HepG2 (cell line): ENCODE measurements around the gene HHIPL1. TPM values are rescaled to one million over a fixed set of nuclear protein-coding genes. Genes with fewer than 3 reads are reported as not detected.
A peak's percentile ranks its signal among the peaks of the same experiment; 100 is the strongest.

Source experiments
- ATAC-seq: fragments of 200-7000 bp; cut with Tn5 transposase; 3 replicates; pipeline ENCODE4 v1.9.1; 2020; ENCODE audit warnings: mild to moderate bottlenecking, moderate library complexity
- BruUV-seq: library from RNA; stranded (reverse); fragments of 400-500 nt; replicated peaks from 2 replicates; lab custom pipeline; 2021; lab: Mats Ljungman, UMichigan
- CTCF ChIA-PET: fragments of 300-600 bp; formaldehyde crosslinking; extraction: SDS; loops from one replicate; lab custom pipeline; 2021; ENCODE audit warnings: low total read pairs, inconsistent platforms, low intra/inter-chr PET ratio; lab: Yijun Ruan, JAX
- POLR2A ChIA-PET: fragments of 350-600 bp; sonication (Branson Sonifier 250); formaldehyde crosslinking; loops from one replicate; lab custom pipeline; 2020; ENCODE audit warnings: antibody characterized with exemption, inconsistent platforms; lab: Yijun Ruan, JAX
- DNase-seq: peaks from one replicate; pipeline ENCODE4 v3.0.0-alpha.2; 2015; ENCODE audit warnings: low spot score
- FAIRE-seq: peaks from 3 replicates; lab custom pipeline; 2011; peaks lifted over from hg19 to GRCh38; lab: Jason Lieb, UNC
- H2AFZ ChIP-seq: one replicate; pipeline ENCODE4 v1.6.1; 2011; ENCODE audit warnings: low read length, inconsistent platforms
- H3K27ac ChIP-seq: fragments of 300-600 bp; 3 replicates; pipeline ENCODE4 v1.8.0; 2011; ENCODE audit warnings: mixed run types, mild to moderate bottlenecking, mixed read lengths, low read length, inconsistent platforms; ENCODE audit not compliant: insufficient read depth; ENCODE audit errors: extremely low read length
- H3K27me3 ChIP-seq, 2 experiments: fragments of 200-600 bp in 1 of 2; 2 replicates in 1 of 2; 3 replicates in 1 of 2; pipeline versions ENCODE4 v1.6.0 to v1.8.0; 2011; ENCODE audit warnings: low read length in 2 of 2, mild to moderate bottlenecking in 2 of 2, moderate library complexity in 2 of 2, inconsistent platforms in 1 of 2; ENCODE audit not compliant: insufficient read depth in 2 of 2, control insufficient read depth in 1 of 2
- H3K36me3 ChIP-seq, 2 experiments: fragments of 200-600 bp in 1 of 2; replicated peaks in 1 of 2; 2 replicates in 1 of 2; 3 replicates in 1 of 2; pipeline versions ENCODE4 v1.5.1 to v1.8.0; 2011; ENCODE audit warnings: low read length in 2 of 2, inconsistent platforms in 1 of 2; ENCODE audit not compliant: insufficient read depth in 2 of 2, control insufficient read depth in 1 of 2
- H3K4me1 ChIP-seq: 2 replicates; pipeline ENCODE4 v1.5.1; 2012; ENCODE audit warnings: low read length, inconsistent platforms; ENCODE audit not compliant: insufficient read depth
- H3K4me2 ChIP-seq: 2 replicates; pipeline ENCODE4 v1.6.0; 2011; ENCODE audit warnings: low read depth, low read length, inconsistent platforms
- H3K4me3 ChIP-seq, 3 experiments: fragments of 200-600 bp in 1 of 3; sonication (generic), shearing (Covaris generic) in 1 of 3; replicated peaks in 1 of 3; 2 replicates each; pipeline ENCODE4 v1.5.1; 2011 to 2016; ENCODE audit warnings: low read length in 3 of 3, inconsistent platforms in 2 of 3, low read depth in 2 of 3, mild to moderate bottlenecking in 2 of 3, control low read depth in 1 of 3, mixed read lengths in 1 of 3; ENCODE audit not compliant: insufficient read depth in 1 of 3
- H3K79me2 ChIP-seq: one replicate; pipeline ENCODE4 v1.6.1; 2011; ENCODE audit warnings: low read length, inconsistent platforms; ENCODE audit not compliant: insufficient read depth
- H3K9ac ChIP-seq: 2 replicates; pipeline ENCODE4 v1.6.0; 2011; ENCODE audit warnings: mild to moderate bottlenecking, low read depth, low read length, inconsistent platforms; ENCODE audit not compliant: insufficient read depth
- H3K9me3 ChIP-seq: 2 replicates; pipeline ENCODE4 v1.5.1; 2012; ENCODE audit warnings: mild to moderate bottlenecking, low read length
- H4K20me1 ChIP-seq: 2 replicates; pipeline ENCODE4 v1.6.0; 2011; ENCODE audit warnings: inconsistent platforms, mild to moderate bottlenecking, low read length, moderate library complexity; ENCODE audit not compliant: insufficient read depth
- MTF2 ChIP-seq: sonication (generic); formaldehyde crosslinking; IDR thresholded peaks from 2 replicates; pipeline ENCODE4 v1.5.0; 2020; ENCODE audit warnings: missing genetic modification reagents, borderline replicate concordance
- NFE2L2 ChIP-seq: fragments of 150-350 bp; IDR thresholded peaks from 2 replicates; pipeline ENCODE4 v1.6.1; 2014; ENCODE audit warnings: low read length
- SMC3 ChIP-seq: IDR thresholded peaks from 2 replicates; pipeline ENCODE4 v1.6.1; 2011; ENCODE audit warnings: low read length, improper control_type of control experiment
- SOX13 ChIP-seq, 3 experiments: fragments of 450-650 bp in 1 of 3; sonication (generic) in 1 of 3; formaldehyde crosslinking in 1 of 3; IDR thresholded peaks in 2 of 3; conservative IDR thresholded peaks in 1 of 3; 2 replicates each; pipeline versions ENCODE4 v1.5.0 to v1.6.1; 2016 to 2020; ENCODE audit warnings: antibody characterized with exemption in 1 of 3, mild to moderate bottlenecking in 1 of 3, missing compliant biosample characterization in 1 of 3, missing genetic modification reagents in 1 of 3, moderate library complexity in 1 of 3
- TMF1 ChIP-seq: sonication (generic); formaldehyde crosslinking; IDR thresholded peaks from 2 replicates; pipeline ENCODE4 v1.8.1; 2022; ENCODE audit warnings: low read depth, missing genetic modification reagents
- ZNF501 ChIP-seq: sonication (generic); formaldehyde crosslinking; IDR thresholded peaks from 2 replicates; pipeline ENCODE4 v1.5.1; 2020; ENCODE audit warnings: mild to moderate bottlenecking, moderate library complexity, missing genetic modification reagents
- ZNF713 ChIP-seq: sonication (generic); formaldehyde crosslinking; IDR thresholded peaks from 2 replicates; pipeline ENCODE4 v1.4.0; 2020; ENCODE audit warnings: mild to moderate bottlenecking, missing genetic modification reagents
- ZNF782 ChIP-seq: sonication (generic); formaldehyde crosslinking; IDR thresholded peaks from 2 replicates; pipeline ENCODE4 v1.4.0; 2020; ENCODE audit warnings: missing genetic modification reagents, mild to moderate bottlenecking, borderline replicate concordance
- ZNF784 ChIP-seq: sonication (generic); formaldehyde crosslinking; IDR thresholded peaks from 2 replicates; pipeline ENCODE4 v1.5.1; 2020; ENCODE audit warnings: missing genetic modification reagents, mild to moderate bottlenecking, borderline replicate concordance
- WGBS: methylation state at CpG from one replicate; pipeline ENCODE4 v1.1.6; 2017; ENCODE audit warnings: low lambda C conversion rate; 5-methylcytosine and 5-hydroxymethylcytosine counted together
- in situ Hi-C: cut with HindIII; loops from 2 replicates; pipeline ENCODE4 v1.10.0; 2017; ENCODE audit warnings: low pct_unique_long_range_greater_than_20kb; ENCODE audit not compliant: extremely low pct_ligation_motif_present
- intact Hi-C: fragments of 100-400 bp; cut with micrococcal nuclease; formaldehyde crosslinking; loops from one replicate; pipeline ENCODE4 v1.10.0; 2022; ENCODE audit not compliant: unreplicated experiment
- polyA plus RNA-seq, 8 experiments: library from polyadenylated mRNA; depleted of rRNA in 3 of 8; stranded (reverse) in 7 of 8; unstranded in 1 of 8; fragments of >200 nt; fragmentation: Illumina TruSeq in 4 of 8; extraction: Trizol in 4 of 8; gene quantifications; 2 replicates each; pipeline versions ENCODE4 v1.2.1 to v1.2.3, GENCODE V29; 2011 to 2016; ENCODE audit warnings: low read depth in 4 of 8, missing spikeins in 1 of 8, mixed read lengths in 1 of 8; ENCODE audit not compliant: insufficient read depth in 1 of 8
- total RNA-seq, 5 experiments: library from RNA; depleted of rRNA; stranded (reverse); fragments of >200 nt; fragmentation: Illumina TruSeq; extraction: Trizol; gene quantifications; 2 replicates each; pipeline ENCODE4 v1.2.3, GENCODE V29; 2016; ENCODE audit warnings: low read depth in 1 of 5
- TF ChIP-seq, protein P1 (sequence below): sonication (generic); formaldehyde crosslinking; conservative IDR thresholded peaks from 2 replicates; pipeline ENCODE4 v1.4.0; 2020; ENCODE audit warnings: missing genetic modification reagents
- TF ChIP-seq, protein P2 (sequence below): sonication (generic); formaldehyde crosslinking; IDR thresholded peaks from 2 replicates; pipeline ENCODE4 v1.5.1; 2020; ENCODE audit warnings: mild to moderate bottlenecking, missing genetic modification reagents, borderline replicate concordance

Gene HHIPL1
- total and polyA plus RNA-seq, 2 of the 13 experiments (the other 11 are each of a cell fraction or from before 2014, with no cell fraction given), result not detected

GRCh38 chr14:99601361-99601831 lies 43.5 kb upstream of the HHIPL1 start (continued):
- TF ChIP-seq, protein P1, sequence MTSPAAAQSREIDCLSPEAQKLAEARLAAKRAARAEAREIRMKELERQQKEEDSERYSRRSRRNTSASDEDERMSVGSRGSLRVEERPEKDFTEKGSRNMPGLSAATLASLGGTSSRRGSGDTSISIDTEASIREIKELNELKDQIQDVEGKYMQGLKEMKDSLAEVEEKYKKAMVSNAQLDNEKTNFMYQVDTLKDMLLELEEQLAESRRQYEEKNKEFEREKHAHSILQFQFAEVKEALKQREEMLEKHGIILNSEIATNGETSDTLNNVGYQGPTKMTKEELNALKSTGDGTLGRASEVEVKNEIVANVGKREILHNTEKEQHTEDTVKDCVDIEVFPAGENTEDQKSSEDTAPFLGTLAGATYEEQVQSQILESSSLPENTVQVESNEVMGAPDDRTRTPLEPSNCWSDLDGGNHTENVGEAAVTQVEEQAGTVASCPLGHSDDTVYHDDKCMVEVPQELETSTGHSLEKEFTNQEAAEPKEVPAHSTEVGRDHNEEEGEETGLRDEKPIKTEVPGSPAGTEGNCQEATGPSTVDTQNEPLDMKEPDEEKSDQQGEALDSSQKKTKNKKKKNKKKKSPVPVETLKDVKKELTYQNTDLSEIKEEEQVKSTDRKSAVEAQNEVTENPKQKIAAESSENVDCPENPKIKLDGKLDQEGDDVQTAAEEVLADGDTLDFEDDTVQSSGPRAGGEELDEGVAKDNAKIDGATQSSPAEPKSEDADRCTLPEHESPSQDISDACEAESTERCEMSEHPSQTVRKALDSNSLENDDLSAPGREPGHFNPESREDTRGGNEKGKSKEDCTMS (CRISPR knock-in tag), result no peak
- TF ChIP-seq NFE2L2, result 0 out of 2 replicates have a peak, but pooled peaks have one; percentile 22
- TF ChIP-seq ZNF782 (CRISPR knock-in tag), result no peak
- no peak for TF ChIP-seq ZNF784 (CRISPR knock-in tag)
- no peak for TF ChIP-seq SOX13 (IDR thresholded peaks at IDR 0.05)
- peak in 1 of 2 experiments; percentile 32; a peak in 1 of 4 replicates for TF ChIP-seq SOX13 (CRISPR knock-in tag; conservative IDR thresholded peaks at IDR 0.05 in 1 of 2, IDR thresholded peaks at IDR 0.05 in 1 of 2)

DNA sequence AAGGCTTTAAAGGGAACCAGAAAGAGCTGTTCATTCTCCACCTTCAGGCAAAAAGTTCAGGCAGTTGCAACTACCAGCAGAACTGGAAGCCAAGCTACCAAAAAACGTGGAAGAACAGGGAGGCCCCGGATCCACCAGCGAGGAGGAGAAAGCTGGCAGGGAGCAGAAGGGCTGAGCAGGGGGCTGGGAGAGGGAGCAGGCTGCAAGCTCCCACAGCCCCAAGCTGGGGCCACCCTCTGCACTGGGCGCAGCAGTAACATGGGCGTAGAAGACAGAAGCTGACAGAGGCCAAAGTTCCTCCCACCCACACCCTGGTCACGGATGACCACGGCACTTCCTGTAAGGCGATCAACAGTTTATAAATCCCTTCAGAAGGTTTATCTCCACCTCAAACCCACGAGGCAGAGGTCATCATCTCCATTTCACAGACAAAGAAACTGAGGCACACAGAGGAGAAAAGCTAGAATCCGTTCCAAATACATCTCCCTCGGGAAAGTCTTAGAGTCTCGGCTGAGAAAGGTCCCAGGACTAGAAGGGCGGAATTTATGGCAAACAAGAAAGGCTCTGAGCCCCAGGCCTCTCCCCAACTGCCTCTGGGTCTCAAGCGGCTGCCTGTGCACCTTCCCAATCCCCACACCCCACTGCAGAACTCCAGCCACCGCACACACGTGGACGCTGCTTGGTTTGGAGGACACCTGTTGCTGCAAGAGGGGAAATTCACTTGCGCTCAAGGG lies 42.7 kb upstream of the HHIPL1 start:
- H2AFZ ChIP-seq, result no peak overlapping the region
- peak overlapping the region; percentile 70 for H3K9ac ChIP-seq
- 0% methylated on average over 9 of the region's 18 CpGs for WGBS
- peak; percentile 31 for DNase-seq
- ChIA-PET CTCF (no interaction called here), POLR2A (interaction anchor here (1.1 to 8.6 kb wide), 5 partner anchors 27 to 121 kb away, joined by 3 to 101 read pairs (median 7); partner anchors contain the start of genes CCNK and SETD3)
- peaks cover 33% of the 10 kb centered on the region for H4K20me1 ChIP-seq
- peaks cover 65% of the 10 kb centered on the region for H3K79me2 ChIP-seq
- H3K27ac ChIP-seq, result peak overlapping the region; percentile 80
- H3K27me3 ChIP-seq, result no peaks in the 10 kb centered on the region; a peak in 1 of 5 replicates
- no peaks in the 10 kb centered on the region for H3K9me3 ChIP-seq
- ATAC-seq, result peak; percentile 60
- no TSS peak for BruUV-seq
- H3K4me2 ChIP-seq, result peak overlapping the region; percentile 90
- peak overlapping the region; percentile 81 to 85 (median 84) for H3K4me3 ChIP-seq
- H3K4me1 ChIP-seq, result peaks cover 60% of the 10 kb centered on the region
- H3K36me3 ChIP-seq, result peaks cover 0 to 4% of the 10 kb centered on the region in 2 experiments; a peak in 1 of 5 replicates
- in situ Hi-C loops (loop anchor here (5.0 kb wide), 1 partner anchor 35 kb away; no protein-coding TSS in a partner anchor), intact Hi-C loops (no loop called here)
- peak; percentile 56 for FAIRE-seq
- TF ChIP-seq ZNF713 (CRISPR knock-in tag), result no peak
- TF ChIP-seq MTF2 (CRISPR knock-in tag), result no peak
- TF ChIP-seq SMC3, result no peak
- TF ChIP-seq, protein P2, sequence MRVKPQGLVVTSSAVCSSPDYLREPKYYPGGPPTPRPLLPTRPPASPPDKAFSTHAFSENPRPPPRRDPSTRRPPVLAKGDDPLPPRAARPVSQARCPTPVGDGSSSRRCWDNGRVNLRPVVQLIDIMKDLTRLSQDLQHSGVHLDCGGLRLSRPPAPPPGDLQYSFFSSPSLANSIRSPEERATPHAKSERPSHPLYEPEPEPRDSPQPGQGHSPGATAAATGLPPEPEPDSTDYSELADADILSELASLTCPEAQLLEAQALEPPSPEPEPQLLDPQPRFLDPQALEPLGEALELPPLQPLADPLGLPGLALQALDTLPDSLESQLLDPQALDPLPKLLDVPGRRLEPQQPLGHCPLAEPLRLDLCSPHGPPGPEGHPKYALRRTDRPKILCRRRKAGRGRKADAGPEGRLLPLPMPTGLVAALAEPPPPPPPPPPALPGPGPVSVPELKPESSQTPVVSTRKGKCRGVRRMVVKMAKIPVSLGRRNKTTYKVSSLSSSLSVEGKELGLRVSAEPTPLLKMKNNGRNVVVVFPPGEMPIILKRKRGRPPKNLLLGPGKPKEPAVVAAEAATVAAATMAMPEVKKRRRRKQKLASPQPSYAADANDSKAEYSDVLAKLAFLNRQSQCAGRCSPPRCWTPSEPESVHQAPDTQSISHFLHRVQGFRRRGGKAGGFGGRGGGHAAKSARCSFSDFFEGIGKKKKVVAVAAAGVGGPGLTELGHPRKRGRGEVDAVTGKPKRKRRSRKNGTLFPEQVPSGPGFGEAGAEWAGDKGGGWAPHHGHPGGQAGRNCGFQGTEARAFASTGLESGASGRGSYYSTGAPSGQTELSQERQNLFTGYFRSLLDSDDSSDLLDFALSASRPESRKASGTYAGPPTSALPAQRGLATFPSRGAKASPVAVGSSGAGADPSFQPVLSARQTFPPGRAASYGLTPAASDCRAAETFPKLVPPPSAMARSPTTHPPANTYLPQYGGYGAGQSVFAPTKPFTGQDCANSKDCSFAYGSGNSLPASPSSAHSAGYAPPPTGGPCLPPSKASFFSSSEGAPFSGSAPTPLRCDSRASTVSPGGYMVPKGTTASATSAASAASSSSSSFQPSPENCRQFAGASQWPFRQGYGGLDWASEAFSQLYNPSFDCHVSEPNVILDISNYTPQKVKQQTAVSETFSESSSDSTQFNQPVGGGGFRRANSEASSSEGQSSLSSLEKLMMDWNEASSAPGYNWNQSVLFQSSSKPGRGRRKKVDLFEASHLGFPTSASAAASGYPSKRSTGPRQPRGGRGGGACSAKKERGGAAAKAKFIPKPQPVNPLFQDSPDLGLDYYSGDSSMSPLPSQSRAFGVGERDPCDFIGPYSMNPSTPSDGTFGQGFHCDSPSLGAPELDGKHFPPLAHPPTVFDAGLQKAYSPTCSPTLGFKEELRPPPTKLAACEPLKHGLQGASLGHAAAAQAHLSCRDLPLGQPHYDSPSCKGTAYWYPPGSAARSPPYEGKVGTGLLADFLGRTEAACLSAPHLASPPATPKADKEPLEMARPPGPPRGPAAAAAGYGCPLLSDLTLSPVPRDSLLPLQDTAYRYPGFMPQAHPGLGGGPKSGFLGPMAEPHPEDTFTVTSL (CRISPR knock-in tag), result no peak
- no peak for TF ChIP-seq TMF1 (CRISPR knock-in tag)
- peak; percentile 71; the same call in 1 of the 2 replicates for TF ChIP-seq ZNF501 (CRISPR knock-in tag)
